Keratinocyte (primary cell): ENCODE measurements around the gene GATAD2B. TPM values are rescaled to one million over a fixed set of nuclear protein-coding genes. Genes with fewer than 3 reads are reported as not detected.

Experiments
- DNase-seq: peaks from one replicate; pipeline ENCODE4 v3.0.0-alpha.2; 2011; ENCODE audit warnings: low read depth, missing footprints, low spot score
- FAIRE-seq: peaks from 2 replicates; lab custom pipeline; 2011; peaks lifted over from hg19 to GRCh38; lab: Jason Lieb, UNC
- H2AFZ ChIP-seq: 2 replicates; pipeline ENCODE4 v1.6.0; 2012; ENCODE audit warnings: low read length, control low read depth, inconsistent platforms; ENCODE audit not compliant: control insufficient read depth
- H3K27ac ChIP-seq: 2 replicates; pipeline ENCODE4 v1.5.1; 2011; ENCODE audit warnings: low read length; ENCODE audit not compliant: control insufficient read depth, insufficient read depth
- H3K27me3 ChIP-seq: 3 replicates; pipeline ENCODE4 v1.6.0; 2011; ENCODE audit warnings: low read length; ENCODE audit not compliant: control insufficient read depth, insufficient read depth; ENCODE audit errors: extremely low read depth
- H3K36me3 ChIP-seq, 2 experiments: 2 replicates in 1 of 2; 3 replicates in 1 of 2; pipeline ENCODE4 v1.5.1; 2011; ENCODE audit warnings: low read length in 2 of 2, mild to moderate bottlenecking in 1 of 2; ENCODE audit not compliant: control insufficient read depth in 2 of 2, insufficient read depth in 2 of 2; ENCODE audit errors: extremely low read depth in 1 of 2
- H3K4me1 ChIP-seq: 3 replicates; pipeline ENCODE4 v1.5.1; 2011; ENCODE audit warnings: low read length; ENCODE audit not compliant: control insufficient read depth, insufficient read depth; ENCODE audit errors: extremely low read depth
- H3K4me2 ChIP-seq: 3 replicates; pipeline ENCODE4 v1.6.0; 2011; ENCODE audit warnings: low read depth, low read length; ENCODE audit not compliant: control insufficient read depth, insufficient read depth; ENCODE audit errors: extremely low read depth
- H3K4me3 ChIP-seq, 3 experiments: fragments of 200-600 bp in 1 of 3; sonication (generic) in 1 of 3; 2 replicates in 2 of 3; 3 replicates in 1 of 3; pipeline ENCODE4 v1.5.1; 2011 to 2016; ENCODE audit warnings: low read length in 3 of 3, mild to moderate bottlenecking in 3 of 3, control low read depth in 2 of 3, inconsistent platforms in 1 of 3, low read depth in 1 of 3, mixed read lengths in 1 of 3, mixed run types in 1 of 3, moderate library complexity in 1 of 3; ENCODE audit not compliant: control insufficient read depth in 2 of 3, insufficient read depth in 2 of 3; ENCODE audit errors: extremely low read depth in 1 of 3
- H3K79me2 ChIP-seq: 2 replicates; pipeline ENCODE4 v1.6.0; 2012; ENCODE audit warnings: low read length; ENCODE audit not compliant: control insufficient read depth, insufficient read depth
- H3K9ac ChIP-seq: 3 replicates; pipeline ENCODE4 v1.6.0; 2011; ENCODE audit warnings: low read length; ENCODE audit not compliant: control insufficient read depth, insufficient read depth; ENCODE audit errors: extremely low read depth
- H3K9me1 ChIP-seq: 3 replicates; pipeline ENCODE4 v1.6.0; 2011; ENCODE audit warnings: low read length; ENCODE audit not compliant: control insufficient read depth, insufficient read depth; ENCODE audit errors: extremely low read depth
- H3K9me3 ChIP-seq: 2 replicates; pipeline ENCODE4 v1.5.1; 2012; ENCODE audit warnings: low read depth, low read length; ENCODE audit not compliant: control insufficient read depth
- H4K20me1 ChIP-seq: 3 replicates; pipeline ENCODE4 v1.6.0; 2011; ENCODE audit warnings: low read length; ENCODE audit not compliant: control insufficient read depth, insufficient read depth; ENCODE audit errors: extremely low read depth
- EZH2 ChIP-seq: IDR thresholded peaks from one replicate; pipeline ENCODE4 v1.6.1; 2012; ENCODE audit warnings: inconsistent platforms, mild to moderate bottlenecking, low read length, moderate library complexity
- dilution Hi-C: fragments of 300-500 bp; cut with MboI; formaldehyde crosslinking; loops from one replicate; pipeline ENCODE4 v1.7.0; 2020; ENCODE audit warnings: low sequenced_read_pairs; ENCODE audit not compliant: extremely low pct_ligation_motif_present
- polyA plus RNA-seq, 5 experiments: library from polyadenylated mRNA; depleted of rRNA in 3 of 5; stranded (reverse) in 3 of 5; stranded (forward) in 1 of 5; unstranded in 1 of 5; fragments of >200 nt; gene quantifications; 1 replicate in 1 of 5; 2 replicates in 3 of 5; 3 replicates in 1 of 5; pipeline versions ENCODE4 v1.2.1 to v1.2.3, GENCODE V29; 2011 to 2012; ENCODE audit warnings: missing spikeins in 2 of 5, low read depth in 1 of 5, low replicate concordance in 1 of 5
- TF ChIP-seq, protein P1 (sequence below), 3 experiments: IDR thresholded peaks in 1 of 3; conservative IDR thresholded peaks in 1 of 3; optimal IDR thresholded peaks in 1 of 3; 2 replicates in 2 of 3; 3 replicates in 1 of 3; pipeline versions ENCODE3 to v1.5.1; 2011; ENCODE audit warnings: low read length in 3 of 3, mild to moderate bottlenecking in 3 of 3, moderate library complexity in 2 of 3, control low read depth in 1 of 3, inconsistent platforms in 1 of 3; ENCODE audit not compliant: insufficient read depth in 2 of 3; ENCODE audit errors: extremely low read depth in 1 of 3

The GATAD2B gene
- polyA plus RNA-seq, 1 donor (not counting 4 experiments of a cell fraction or from before 2014, with no cell fraction given): 6.1 TPM

- dilution Hi-C loops: no loop called here
- DNase-seq (no peak), FAIRE-seq (peak; percentile 48)
- H3K27ac ChIP-seq: peak overlapping the region; percentile 95
- H3K4me2 ChIP-seq: peak overlapping the region; percentile 94
- no peaks in the 10 kb centered on the region for H3K27me3 ChIP-seq
- TF ChIP-seq EZH2: no peak
- TF ChIP-seq, protein P1, sequence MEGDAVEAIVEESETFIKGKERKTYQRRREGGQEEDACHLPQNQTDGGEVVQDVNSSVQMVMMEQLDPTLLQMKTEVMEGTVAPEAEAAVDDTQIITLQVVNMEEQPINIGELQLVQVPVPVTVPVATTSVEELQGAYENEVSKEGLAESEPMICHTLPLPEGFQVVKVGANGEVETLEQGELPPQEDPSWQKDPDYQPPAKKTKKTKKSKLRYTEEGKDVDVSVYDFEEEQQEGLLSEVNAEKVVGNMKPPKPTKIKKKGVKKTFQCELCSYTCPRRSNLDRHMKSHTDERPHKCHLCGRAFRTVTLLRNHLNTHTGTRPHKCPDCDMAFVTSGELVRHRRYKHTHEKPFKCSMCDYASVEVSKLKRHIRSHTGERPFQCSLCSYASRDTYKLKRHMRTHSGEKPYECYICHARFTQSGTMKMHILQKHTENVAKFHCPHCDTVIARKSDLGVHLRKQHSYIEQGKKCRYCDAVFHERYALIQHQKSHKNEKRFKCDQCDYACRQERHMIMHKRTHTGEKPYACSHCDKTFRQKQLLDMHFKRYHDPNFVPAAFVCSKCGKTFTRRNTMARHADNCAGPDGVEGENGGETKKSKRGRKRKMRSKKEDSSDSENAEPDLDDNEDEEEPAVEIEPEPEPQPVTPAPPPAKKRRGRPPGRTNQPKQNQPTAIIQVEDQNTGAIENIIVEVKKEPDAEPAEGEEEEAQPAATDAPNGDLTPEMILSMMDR (optimal IDR thresholded peaks at IDR 0.05 in 1 of 3, IDR thresholded peaks at IDR 0.05 in 1 of 3, conservative IDR thresholded peaks at IDR 0.05 in 1 of 3; ENCODE audit: extremely low read depth in 1 of 3, insufficient read depth in 2 of 3, low read length in 3 of 3): no peak
- H4K20me1 ChIP-seq: no peaks in the 10 kb centered on the region
- H3K9me1 ChIP-seq: no peaks in the 10 kb centered on the region
- H2AFZ ChIP-seq: peak overlapping the region; percentile 73
- H3K9me3 ChIP-seq: no peaks in the 10 kb centered on the region
- peaks cover 3 to 22% of the 10 kb centered on the region in 2 experiments for H3K36me3 ChIP-seq
- H3K4me3 ChIP-seq: peak overlapping the region; percentile 64 to 96 (median 69)
- peaks cover 23% of the 10 kb centered on the region for H3K79me2 ChIP-seq
- peak overlapping the region; percentile 89 for H3K9ac ChIP-seq
- peaks cover 44% of the 10 kb centered on the region for H3K4me1 ChIP-seq
Observed at GRCh38 chr1:153963850-153964331, 41.1 kb upstream of the GATAD2B start.

- peak within 1 kb of the TSS; percentile 89 for H3K9ac ChIP-seq
- TF ChIP-seq, protein P1 (optimal IDR thresholded peaks at IDR 0.05 in 1 of 3, IDR thresholded peaks at IDR 0.05 in 1 of 3, conservative IDR thresholded peaks at IDR 0.05 in 1 of 3; ENCODE audit: extremely low read depth in 1 of 3, insufficient read depth in 2 of 3, low read length in 3 of 3): no peak
- TF ChIP-seq EZH2: no peak
- peaks cover 3 to 22% of the 10 kb centered on the region in 2 experiments for H3K36me3 ChIP-seq
- H3K4me3 ChIP-seq: peak within 1 kb of the TSS; percentile 64 to 96 (median 69)
- peak within 1 kb of the TSS; percentile 94 for H3K4me2 ChIP-seq
- no peaks in the 10 kb centered on the region for H3K27me3 ChIP-seq
- no peaks in the 10 kb centered on the region for H3K9me3 ChIP-seq
- no peaks in the 10 kb centered on the region for H4K20me1 ChIP-seq
- peaks cover 42% of the 10 kb centered on the region for H3K4me1 ChIP-seq
- H3K27ac ChIP-seq: peak within 1 kb of the TSS; percentile 95
- dilution Hi-C loops: no loop called here
- peaks cover 24% of the 10 kb centered on the region for H3K79me2 ChIP-seq
- H2AFZ ChIP-seq: peak within 1 kb of the TSS; percentile 73
- FAIRE-seq (peak; percentile 23), DNase-seq (peak; percentile 89)
- H3K9me1 ChIP-seq: no peaks in the 10 kb centered on the region
Observed at GRCh38 chr1:153963030-153963849, 40.5 kb upstream of the GATAD2B start, which contains the start of gene SLC39A1. Gene SLC39A1, minus strand, starts transcription at chr1:153963537. Its CDS starts 822 bp downstream, at chr1:153962715.
